Middle frontal gyrus (tissue), 1 donor: ENCODE measurements around the gene NCOA4.
"Not testable (repeated sequence)": the region's sequence is repeated elsewhere in the genome, so short reads cannot be mapped to it uniquely, and the experiment has no call there.

Source experiments
- DNase-seq: peaks from one replicate; pipeline ENCODE4 v3.0.0-alpha.2; 2015; ENCODE audit warnings: low spot score; ENCODE audit errors: extremely low spot score

Gene NCOA4

DNA sequence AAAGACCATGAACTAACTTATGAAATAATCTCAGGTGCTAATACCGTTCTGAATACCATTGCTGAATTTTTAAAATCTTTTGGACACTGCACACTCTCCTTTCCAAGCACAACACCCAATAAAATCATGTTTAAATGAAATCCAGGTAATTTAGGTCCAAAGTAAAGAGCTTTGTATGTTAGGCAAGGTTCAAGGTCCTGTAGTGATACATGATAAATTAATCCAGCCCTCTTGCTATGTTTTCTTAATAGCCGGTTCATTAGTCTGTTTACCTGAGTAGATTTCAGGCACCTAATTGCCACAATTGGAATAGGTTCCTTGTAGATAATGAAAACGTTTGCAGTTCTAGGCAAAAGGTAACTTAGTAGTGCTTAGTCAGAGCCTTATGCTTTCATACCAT is 44.8 kb downstream of the NCOA4 start:
- DNase-seq, result not testable (repeated sequence)

DNA sequence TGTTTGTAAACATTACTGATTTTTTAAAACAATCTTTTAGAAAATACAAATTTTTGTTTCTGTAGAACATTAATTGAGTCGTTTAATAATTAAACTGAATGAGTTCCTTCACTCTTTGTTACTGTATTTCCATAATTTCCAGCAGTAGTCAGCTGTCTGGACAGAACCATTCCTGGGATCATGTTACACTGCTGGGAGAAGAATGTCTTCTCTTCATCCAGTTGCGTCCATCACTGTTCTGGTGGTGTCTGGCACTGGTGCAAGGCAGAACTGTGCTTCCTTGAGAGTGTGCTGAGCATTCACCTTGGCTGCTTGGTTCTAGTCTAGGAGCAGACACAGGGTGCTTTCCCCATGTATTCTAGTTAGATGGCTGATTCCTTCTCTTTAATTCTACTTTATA is 46.0 kb downstream of the NCOA4 start:
- not testable (repeated sequence) for DNase-seq

DNA sequence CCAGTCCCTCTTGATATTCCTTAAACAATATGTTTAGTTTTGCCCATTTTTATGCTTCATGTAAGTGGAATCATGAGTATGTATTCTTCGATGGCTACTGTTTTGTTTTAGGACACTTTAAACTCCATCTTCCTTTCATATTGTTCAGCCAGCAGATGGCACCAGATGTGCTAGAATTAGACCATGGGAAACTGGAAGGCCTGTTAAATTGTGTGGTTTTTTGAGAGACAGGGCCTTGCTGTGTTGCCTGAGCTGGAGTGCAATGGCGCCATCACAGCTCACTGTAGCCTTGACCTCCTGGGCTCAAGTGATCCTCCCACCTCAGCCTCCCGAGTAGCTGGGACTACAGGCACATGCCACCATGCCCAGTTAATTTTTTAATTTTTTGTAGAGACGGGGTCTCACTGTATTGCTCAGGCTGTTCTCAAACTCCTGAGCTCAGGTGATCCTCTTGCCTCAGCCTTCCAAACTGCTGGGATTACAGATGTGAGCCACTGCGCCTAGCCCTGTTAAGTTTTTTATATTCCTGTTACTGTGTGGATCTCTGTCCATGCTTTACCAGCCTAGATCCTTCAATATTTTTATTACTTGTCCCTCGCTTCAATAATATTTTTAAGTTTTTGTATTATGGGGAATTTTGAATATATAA is 46.8 kb downstream of the NCOA4 start:
- not testable (repeated sequence) for DNase-seq

DNA sequence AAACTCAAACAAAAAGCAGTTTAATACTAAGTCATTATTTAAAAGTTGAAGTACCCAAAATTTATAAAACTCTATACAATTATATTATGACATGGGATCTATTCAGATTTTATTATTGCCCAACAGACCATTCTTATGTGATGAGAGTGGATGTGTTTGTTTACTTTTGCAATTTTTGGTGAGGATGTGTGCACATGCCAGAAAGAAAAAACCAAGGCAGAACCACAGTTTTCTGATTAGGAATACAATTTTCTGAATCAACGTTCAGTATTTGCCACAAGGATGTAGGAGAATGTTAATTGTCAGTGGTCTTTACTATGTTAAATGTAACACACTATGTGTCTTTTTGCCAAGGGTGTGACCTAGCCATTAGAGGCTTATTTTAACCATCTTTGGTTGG is 49.1 kb downstream of the NCOA4 start:
- DNase-seq, result not testable (repeated sequence)

DNA sequence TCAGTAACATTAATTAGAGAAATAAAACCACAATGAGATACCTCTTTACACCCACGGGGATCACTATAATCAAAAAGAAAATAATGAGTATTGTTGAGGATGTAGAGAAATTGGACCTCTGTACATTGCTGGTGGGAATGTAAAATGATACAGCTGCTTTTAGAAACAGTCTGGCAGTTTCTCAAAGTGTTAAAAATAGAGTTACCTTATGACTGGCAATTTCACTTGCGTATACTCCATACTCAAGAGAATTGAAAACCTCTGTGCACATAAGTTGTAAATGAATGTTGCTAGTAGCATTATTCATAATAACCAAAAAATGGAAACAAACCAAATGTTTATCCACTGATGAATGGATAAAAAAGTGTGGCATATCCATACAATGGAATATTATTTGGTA is 51.9 kb downstream of the NCOA4 start:
- DNase-seq, result not testable (repeated sequence)

DNA sequence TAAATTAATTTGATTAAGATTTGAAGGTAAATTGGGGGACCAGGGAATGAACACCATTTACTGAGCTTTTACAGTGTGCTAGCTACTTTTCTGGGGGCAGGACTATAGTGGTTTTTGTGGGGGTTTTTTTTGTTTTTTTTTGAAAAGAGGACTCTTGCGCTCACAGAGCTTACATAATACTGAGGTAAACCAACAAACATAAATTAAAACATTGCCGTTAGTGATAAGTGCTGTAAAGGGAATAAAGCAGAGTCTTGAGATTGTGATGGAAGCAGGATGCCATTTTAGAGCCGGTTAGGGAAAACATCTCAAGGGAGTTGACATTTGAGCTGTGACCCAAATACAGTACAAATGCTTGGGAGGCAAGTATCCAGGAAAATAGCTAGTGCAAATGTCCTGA is 56.4 kb downstream of the NCOA4 start:
- DNase-seq, result not testable (repeated sequence)

DNA sequence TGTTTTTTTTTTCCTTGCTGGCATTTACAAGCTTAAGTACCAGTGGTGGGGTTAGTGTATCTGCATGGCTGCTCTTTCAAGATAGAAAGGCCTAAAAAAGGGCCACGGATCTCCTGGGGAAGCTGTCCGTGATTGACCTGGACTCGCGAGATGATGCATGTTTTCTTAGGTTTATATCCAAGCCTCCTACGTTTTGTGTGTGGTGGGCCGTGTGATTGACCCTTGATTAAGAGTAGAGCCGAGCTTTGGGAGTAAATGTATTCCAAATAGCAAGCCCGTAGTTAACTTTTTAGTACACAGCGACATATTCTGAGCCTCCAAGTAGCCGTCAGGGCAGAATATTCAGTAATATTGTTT is 57.6 kb downstream of the NCOA4 start:
- DNase-seq, result not testable (repeated sequence)

DNA sequence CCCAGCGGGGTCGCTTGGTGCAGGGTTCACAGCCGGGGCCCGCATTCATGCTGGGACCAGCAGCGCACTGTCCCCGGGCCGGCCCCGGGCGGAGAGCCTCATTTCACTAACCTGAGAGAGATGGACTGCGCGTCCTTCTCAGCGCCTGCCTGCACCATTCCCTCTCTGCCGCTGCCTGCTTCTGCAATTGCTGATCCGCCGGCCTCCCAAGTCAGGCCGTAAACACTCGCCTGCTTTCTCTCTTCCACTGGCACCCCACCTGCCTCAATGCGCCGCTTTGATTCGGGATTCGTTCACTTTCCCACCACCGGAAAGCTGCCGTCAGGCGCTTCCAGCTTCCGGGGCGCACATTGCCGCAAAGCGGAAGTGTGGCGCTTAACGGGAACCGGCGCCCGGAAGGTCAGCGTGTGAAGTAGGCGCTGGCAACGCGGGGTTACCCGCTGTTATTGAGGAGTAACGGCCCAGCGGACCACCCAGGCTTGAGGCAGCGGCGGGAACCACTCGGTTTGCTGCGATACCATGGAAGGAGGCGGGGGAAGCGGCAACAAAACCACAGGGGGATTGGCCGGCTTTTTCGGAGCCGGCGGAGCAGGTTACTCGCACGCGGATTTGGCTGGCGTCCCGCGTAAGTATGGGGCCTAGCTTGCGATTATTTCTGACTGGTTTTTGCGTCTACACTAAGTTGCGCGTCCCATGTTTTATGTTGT is 58.2 kb downstream of the NCOA4 start, which contains the start of gene TIMM23:
TIMM23 (plus strand) TSS at position 384 of the 707 bp plus-strand sequence; CDS start at position 520, 136 bp downstream.
- DNase-seq, result peak; percentile 82

DNA sequence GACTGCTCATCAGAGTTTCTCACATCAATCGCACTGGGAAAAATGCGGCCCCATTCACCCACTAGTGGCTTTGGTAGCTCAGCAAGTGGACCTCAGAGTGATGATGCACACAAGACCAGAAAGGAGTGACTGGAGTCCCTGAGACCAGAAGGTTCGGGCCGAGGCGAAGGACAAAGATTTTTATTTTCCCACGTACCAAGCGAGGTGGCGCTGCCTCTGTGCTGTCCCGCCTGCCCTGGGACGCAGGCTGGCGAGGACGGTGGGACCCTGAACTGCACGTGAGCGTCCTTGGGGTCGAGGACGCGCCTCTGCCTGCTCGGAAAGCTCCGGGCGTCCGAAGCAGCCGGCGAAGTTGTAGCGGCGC is 58.7 kb downstream of the NCOA4 start:
- not testable (repeated sequence) for DNase-seq

DNA sequence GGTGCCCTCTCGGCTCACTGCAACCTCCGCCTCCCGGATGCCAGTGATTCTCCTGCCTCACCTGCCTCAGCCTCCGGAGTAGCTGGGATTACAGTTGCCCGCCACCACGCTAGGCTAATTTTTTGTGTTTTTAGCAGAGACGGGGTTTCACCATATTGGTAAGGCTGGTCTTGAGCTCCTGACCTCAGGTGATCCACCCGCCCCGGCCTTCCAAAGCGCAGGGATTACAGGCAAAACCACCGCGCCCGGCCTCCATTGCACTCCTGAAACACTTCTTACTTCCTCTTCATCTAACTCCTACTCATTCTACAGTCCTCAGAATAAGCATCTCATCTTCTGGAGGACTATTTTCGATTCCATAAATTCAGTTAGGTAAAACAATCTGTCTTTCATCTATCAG is 59.4 kb downstream of the NCOA4 start:
- not testable (repeated sequence) for DNase-seq

DNA sequence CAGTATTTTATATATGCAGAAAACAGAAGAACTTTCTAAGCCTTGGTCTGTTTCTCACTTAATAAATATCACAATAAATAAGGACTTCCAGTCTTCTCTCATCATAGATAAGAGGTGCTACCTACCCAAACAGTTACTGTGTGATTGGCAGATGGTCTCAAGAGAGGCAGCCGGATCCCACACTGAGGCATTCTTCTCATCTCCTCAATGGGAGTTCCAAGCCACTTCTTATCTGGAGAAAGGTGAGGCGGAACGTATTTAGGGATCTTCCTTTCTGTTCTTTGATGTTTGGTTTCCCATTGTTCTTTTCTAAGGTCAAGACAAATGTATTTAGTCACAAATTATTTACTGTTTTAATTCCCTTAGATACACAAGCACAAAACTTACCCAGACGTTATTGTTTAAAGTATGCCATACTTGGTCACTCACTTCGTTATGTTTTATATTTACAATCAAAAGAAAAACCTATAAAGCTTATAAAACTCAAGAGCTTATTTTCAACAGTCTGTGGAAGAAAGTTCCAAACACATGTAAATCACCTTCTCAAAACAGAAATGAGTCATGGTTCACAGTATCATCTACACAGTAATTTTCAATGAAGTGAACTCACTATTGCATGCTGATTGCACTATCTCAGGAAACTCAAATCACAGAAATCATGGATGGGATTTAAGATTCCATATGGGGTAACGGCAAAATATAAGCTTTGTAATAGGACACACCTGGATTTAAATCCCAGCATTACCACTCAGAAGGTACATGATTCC is 67.6 kb downstream of the NCOA4 start:
- not testable (repeated sequence) for DNase-seq

DNA sequence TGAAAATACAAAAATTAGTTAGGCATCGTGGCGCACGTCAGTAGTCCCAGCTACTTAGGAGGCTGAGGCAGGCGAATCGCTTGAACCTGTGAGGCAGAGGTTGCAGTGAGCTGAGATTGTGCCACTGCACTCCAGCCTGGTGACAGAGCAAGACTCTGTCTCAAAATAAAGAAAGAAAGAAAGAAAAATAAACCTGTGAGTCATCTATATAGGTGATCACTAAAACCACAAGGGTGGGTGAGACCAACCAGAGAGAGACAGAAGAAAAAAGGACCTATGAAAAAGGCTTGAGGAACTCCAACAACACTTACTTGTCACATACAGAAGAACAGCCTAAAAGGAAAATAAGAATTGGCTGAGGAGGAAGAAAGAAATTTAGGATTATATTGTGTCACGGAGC is 72.5 kb downstream of the NCOA4 start:
- DNase-seq, result not testable (repeated sequence)

DNA sequence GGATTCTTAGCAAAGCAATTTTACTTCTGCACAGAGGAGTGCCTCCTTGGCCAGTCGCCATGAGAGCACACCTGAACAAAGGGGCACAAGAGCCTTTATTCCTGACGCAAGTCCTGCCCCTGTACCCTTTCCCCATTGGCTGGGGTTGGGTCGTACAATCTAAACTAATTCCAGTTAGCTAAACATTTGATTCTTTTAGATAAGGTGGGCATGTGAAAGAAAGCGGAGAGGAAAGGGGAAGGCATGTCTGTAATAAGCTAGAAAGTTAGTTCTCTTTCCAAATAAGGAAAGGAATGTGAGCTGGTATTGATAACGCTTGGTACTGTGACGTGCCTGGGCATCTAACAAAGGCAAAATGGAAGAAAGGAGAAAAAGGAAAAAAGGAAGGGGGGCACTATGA is 73.8 kb downstream of the NCOA4 start:
- not testable (repeated sequence) for DNase-seq
